NCI-H146 (cell line): ENCODE measurements around the gene VPS45.
"Not testable (repeated sequence)": the region's sequence is repeated elsewhere in the genome, so short reads cannot be mapped to it uniquely, and the experiment has no call there.

Experiments
- DNase-seq: peaks from one replicate; lab custom pipeline; 2025; lab: John Stamatoyannopoulos, UW

The VPS45 gene

GRCh38 chr1:150127868-150128267 lies 60.3 kb downstream of the VPS45 start:
- no peak for DNase-seq

DNA sequence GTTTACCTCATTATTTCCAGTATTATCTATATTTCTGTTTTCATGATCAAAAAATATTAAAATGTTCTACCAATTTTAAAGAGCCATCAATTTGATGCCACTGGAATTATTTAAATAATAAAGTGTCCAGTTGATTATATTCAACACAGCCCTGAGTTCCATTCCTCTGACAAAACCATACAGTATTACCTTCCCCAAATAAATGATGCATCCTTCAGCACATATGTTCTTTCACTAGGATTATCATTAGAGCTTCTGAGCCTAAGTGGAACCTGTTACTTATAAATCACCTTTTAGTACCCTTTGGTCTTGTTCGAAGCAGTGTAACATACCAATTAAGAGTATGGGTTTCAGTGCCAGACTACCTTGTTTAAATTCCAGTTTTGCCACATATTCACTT lies 64.8 kb downstream of the VPS45 start:
- no peak for DNase-seq

DNA sequence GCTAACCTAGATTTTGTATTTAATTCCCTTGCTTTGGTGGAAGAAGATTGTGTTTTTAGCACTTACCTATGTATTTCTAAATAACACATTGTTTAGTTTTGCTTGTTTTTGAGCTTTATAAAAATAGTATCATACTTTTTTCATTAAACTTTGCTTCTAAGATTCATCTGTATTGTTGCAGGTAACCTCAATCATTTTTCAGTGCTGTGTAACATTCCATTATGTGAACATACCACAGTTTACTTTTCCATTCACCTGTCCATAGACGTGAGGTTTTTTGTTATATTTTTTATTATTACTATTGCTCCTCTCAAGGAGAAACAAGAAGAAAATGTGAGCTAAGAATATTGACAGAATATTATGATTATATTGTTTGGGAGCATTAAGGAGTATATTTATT lies 67.0 kb downstream of the VPS45 start:
- no peak for DNase-seq

DNA sequence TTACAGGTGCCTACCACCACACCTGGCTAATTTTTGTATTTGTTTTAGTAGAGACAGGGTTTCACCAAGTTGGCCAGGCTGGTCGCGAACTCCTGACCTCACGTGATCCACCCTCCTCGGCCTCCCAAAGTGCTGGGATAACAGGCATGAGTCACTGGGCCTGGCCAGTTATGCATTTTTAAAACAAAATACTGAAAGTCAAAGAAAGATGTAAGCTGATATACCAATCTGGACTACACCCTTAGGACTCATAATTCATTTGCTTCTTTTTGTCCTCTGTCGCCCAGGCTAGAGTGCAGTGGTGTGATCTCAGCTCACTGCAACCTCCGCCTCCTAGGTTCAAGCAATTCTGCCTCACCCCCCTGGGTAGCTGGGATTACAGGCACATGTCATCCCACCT lies 67.8 kb downstream of the VPS45 start:
- not testable (repeated sequence) for DNase-seq

DNA sequence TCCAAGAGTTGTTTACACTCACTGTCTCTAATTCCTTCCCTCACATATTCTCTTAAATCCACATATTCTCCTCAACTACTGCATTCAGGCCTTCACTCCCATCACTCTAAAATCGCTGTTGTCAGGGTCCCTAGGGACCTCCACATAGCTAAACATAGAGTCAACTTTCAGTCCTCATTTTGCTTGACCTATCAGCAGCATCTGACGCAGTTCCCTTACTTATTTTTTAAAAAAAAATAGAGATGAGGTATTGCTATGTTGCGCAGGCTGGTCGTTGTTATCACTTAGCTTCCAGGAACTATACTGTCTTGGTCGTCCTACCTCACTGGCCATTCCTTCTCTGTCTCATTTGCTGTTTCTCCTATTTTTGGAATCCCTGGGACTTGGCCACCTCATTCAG lies 70.5 kb downstream of the VPS45 start:
- no peak for DNase-seq

GRCh38 chr1:150141452-150141851 lies 73.9 kb downstream of the VPS45 start:
- no peak for DNase-seq

GRCh38 chr1:150142083-150142482 lies 74.5 kb downstream of the VPS45 start:
- DNase-seq = no peak

GRCh38 chr1:150144606-150145005 lies 77.0 kb downstream of the VPS45 start:
- no peak for DNase-seq

DNA sequence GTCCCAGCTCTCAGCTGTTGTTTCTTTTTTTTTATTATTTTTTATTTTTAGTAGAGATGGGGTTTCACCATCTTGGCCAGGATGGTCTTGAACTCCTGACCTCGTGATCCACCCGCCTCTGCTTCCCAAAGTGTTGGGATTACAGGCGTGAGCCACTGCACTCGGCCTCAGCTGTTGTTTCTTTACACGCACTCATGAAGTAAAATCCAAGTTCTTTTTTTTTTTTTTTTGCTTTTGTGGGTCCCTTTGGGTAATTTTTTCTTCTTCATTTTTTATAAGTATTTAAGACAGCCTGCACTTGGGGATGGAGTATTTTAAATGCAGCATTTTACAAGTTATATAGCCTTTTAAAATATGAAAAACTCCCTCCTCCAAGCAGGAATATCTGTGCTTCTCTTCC lies 78.4 kb downstream of the VPS45 start:
- DNase-seq = not testable (repeated sequence)

DNA sequence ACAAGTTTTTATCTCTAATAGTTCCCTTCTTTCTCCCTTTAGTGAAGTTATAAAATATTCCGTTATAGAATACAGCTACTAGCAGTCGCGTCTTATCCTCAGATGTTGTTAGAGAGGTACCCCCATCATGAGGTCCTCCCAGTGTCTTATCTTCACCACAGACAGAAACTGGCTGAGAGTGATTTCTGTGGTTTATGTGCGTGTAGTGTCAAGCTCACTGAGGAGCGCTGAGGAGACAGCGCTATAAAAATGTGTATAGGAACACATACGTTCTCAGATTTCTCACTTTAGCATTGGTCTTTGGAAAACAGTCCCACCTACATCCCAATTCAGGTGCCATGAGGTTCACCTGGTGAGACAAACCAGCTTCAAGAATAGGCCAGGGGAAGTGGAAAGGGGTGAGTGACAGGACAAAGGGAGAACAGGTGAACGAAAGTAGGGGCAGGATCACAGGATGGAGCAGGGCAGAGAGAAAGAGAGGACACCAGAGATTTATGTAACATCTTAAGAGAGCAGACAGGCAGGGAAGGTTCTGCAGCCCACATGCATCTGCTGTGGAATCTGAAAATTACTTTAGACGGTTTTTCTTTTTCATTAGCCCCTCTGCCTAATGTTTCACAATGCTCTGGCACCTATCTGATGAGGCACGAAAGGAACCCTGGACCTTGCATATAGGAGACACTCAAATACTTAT lies 79.4 kb downstream of the VPS45 start:
- DNase-seq = no peak

- DNase-seq = peak; percentile 38
Observed at GRCh38 chr1:150148837-150149270, 81.3 kb downstream of the VPS45 start.

DNA sequence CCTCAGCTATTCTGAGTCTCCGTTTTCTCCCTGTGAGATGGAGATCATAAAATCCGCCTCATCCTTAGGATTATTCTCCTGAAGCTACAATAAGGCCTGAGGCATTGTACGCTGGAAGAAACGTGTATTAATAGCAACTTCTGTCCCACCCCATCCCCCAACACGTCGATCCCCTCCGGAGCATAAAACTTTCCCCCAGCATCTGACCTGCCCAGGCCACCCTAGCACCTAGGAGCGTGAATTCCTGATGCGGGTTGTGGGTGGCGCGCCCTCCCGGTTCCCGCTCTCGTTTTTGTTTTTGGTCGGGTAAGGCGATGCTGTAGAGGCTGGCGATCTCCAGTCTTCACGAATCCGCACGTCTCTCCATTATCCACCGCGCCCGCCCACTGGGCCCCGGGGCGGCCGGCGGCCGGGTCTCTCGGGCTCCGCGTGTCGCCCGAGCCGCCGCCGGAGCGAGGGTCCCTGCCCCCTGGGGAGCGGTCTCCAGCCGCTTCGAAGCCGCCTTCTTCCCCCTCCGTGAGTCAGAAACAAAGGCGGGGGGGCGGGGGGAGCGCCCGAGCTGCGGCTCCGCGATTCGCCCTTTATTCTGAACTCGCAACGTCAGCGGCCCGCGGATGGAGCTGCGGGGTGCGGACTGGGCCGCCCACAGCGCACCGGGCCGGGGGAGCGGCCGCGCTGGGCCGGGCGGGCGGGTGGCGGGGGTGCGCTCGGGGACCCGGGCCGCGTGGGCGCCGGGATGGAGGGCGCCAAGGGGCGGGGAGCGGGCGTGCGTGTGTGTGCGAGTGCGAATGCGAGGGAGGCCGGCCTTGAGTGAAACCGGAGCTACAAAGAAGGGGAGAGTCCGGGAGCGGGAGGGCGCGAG lies 81.9 kb downstream of the VPS45 start, which contains the start of gene PLEKHO1:
PLEKHO1 (plus strand) TSS at position 646 of the 862 bp plus-strand sequence. CDS start 342 bp downstream, outside the sequence.
- peak; percentile 86 for DNase-seq

DNA sequence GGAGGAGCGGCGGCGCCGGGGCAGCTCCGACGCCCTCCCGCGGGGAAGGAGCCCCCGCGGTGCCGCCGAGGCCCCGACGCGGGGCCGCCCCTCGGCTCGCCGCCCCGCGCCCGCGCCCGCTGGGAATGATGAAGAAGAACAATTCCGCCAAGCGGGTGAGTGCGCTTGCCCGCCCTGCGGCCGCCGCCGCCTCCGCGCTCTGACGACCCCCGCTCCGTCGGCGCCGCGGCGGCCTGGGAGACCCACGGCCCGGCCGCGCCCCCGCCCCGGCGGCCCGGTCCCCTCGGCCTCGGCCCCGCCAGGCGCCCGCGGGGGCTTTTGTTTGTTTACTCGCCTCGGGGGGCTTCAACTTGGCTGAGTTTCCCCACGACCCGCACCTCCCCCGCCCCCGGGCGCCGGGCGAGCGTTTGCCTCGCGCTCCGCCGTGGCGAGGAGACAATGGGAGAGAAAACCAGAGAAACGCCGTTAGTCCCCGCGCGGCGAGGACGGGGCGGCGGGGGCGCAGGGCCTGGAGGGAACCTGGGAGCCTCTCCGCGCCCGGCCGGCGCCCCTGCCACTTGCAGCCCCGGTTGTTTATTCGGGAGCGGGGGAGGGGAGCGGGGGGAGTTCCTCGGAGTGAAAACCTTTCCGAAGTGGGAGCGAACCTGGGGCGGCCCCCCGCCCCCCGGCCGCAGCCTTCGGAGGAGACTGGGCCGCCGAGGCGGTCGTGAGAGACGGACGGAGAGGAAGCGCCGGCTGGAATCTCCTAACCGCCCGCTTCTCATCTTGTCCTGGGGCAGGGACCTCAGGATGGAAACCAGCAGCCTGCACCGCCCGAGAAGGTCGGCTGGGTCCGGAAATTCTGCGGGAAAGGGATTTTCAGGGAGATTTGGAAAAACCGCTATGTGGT lies 82.8 kb downstream of the VPS45 start:
- DNase-seq = peak; percentile 43

- no peak for DNase-seq
Observed at GRCh38 chr1:150151291-150152181, 84.0 kb downstream of the VPS45 start.

DNA sequence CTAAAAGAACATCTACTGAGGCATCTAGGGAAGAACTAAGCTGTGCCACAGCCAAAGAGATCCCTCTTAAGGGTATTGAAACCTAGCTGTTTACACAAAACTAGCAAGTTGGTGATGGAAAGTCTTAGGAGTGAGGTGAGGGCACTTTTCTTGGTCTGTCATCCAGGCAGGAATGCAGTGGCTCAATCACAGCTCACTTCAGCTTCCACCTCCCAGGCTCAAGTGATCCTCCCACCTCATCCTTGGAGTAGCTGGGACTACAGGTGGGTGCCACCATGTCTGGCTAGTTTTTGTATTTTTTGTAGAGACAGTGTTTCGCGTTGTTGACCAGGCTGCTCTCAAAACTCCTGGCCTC lies 84.6 kb downstream of the VPS45 start:
- DNase-seq = no peak

DNA sequence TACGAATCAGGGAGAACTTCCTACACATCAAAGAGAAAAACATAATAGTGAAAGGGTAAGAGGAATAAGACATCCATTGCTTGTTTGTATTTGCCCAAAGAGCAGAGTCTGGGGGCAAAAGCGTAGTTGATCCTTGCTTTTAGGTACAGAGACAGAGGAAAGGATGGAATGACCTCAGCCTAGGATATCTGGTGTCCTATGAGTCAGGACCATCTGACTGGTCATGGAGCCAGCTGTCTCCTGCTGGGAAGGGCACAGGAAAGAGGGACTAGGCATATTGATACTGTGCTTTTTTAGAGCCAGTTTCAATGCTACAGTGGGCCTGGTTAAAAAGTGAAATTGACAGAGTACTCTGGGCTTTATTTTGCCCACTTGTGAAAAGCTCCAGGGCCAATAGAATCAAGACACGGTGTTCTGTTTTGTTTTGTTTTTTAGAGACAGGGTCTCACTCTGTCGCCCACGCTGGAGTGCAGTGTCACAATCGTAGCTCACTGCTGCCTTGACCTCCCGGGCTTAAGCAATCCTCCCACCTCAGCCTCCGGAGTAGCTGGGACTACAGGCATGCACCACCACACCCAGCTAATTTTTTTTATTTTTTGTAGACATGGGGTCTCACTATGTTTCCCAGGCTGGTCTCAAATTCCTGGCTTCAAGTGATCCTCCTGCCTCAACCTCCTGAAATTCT lies 85.3 kb downstream of the VPS45 start:
- no peak for DNase-seq

DNA sequence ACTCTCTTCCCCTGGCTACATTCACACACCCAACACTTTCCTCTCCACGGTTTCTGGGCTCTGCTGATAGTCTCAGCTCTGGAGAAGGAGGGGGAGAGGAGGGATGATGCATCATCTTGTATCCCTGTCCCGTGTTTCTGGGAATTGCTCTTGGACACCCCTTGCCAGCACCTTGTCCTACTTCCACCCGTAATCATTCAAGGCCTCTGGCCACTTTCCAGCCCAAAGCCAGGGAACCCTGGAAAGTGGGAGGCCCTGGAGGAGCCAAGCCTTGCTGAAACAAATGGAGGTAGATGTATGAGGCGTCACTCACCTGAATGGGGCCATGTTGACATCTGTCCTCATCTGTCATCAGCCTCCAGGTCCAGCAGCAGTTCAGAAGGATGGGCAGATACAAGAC lies 86.6 kb downstream of the VPS45 start:
- DNase-seq = no peak

DNA sequence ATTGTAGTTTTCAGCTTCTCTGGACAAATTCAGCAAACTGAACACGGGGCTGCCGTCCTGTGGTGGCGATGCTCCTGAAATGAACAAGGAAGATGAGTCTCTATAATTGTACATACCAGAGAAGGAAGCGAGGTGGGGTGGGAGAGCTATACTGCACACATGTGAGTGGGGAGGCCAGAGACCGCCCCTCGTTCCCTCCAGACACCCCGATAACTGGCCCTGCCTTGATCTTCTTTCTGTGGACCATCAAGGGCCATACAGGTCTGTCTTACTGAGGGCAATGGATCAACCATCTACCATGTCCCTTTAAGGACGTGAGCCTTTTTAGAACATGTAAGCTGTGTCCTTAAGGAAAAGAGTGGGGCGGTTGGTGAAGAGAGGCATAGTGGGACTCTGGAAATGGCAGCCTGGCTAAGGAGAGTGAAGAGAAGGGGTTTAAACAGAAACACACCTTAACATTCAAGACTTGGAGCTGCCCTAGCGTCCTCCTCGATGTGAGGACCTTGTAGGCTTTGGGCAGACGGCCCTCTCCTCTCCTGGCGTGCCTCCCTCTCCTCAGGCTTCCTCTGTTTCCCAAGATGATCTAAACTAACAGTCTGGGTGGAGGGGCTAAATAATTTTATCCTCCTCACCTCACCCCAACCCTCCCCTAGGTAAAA lies 88.0 kb downstream of the VPS45 start:
- no peak for DNase-seq

DNA sequence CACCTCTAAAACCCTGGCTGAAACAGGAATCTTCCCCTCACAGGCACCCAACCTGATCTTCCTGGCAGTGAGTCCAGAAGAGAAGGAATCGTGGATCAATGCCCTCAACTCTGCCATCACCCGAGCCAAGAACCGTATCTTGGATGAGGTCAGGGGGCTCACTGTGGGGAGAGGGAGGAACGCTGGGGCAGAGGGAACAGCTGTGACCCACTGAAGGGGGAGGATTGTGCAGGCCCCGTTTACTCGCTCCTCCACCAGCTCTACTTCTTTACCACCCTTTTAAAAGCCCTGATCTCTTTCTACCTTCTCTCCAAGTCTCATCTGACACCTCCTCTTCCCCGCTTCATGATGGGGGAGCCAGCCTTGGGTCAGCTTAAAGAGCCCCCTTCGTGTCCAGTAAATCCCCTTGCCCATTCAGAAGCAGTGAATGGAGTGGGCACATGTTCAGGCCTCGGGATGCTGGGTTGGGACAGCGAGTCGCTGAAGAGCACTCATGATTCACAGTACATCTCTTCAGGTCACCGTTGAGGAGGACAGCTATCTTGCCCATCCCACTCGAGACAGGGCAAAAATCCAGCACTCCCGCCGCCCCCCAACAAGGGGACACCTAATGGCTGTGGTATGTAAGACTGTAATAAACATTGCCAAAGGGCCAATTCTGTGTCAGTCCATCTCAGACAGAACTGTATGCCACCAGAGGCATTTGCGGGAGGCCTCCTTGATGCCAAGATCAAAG lies 89.5 kb downstream of the VPS45 start:
- no peak for DNase-seq
